NCI-H69 (cell line): ENCODE measurements around the gene ADAD1.
"Not testable (repeated sequence)": the region's sequence is repeated elsewhere in the genome, so short reads cannot be mapped to it uniquely, and the experiment has no call there.

ENCODE experiments used
- DNase-seq: peaks from one replicate; lab custom pipeline; 2025; lab: John Stamatoyannopoulos, UW

The ADAD1 gene

GRCh38 chr4:122378711-122379110, at the start of gene ADAD1:
ADAD1 (plus strand) TSS chr4:122379011; CDS start chr4:122380070, 1,059 bp downstream.
- DNase-seq, result no peak

- no peak for DNase-seq
These were observed 48.8 kb upstream of the ADAD1 start for GRCh38 chr4:122329876-122330565.

- no peak for DNase-seq
These were observed 47.6 kb upstream of the ADAD1 start for GRCh38 chr4:122331195-122331594.

- no peak for DNase-seq
These were observed 44.0 kb upstream of the ADAD1 start for GRCh38 chr4:122334828-122335227.

GRCh38 chr4:122341886-122342285, 36.9 kb upstream of the ADAD1 start:
- no peak for DNase-seq

GRCh38 chr4:122346036-122346435, 32.8 kb upstream of the ADAD1 start:
- no peak for DNase-seq

GRCh38 chr4:122346503-122346902, 32.3 kb upstream of the ADAD1 start:
- no peak for DNase-seq

- no peak for DNase-seq
These were observed 22.4 kb upstream of the ADAD1 start for GRCh38 chr4:122356317-122356808.

GRCh38 chr4:122360754-122361153, 18.1 kb upstream of the ADAD1 start:
- DNase-seq, result no peak

GRCh38 chr4:122364700-122365404, 14.0 kb upstream of the ADAD1 start:
- peak; percentile 82 for DNase-seq

GRCh38 chr4:122368786-122369185, 10.0 kb upstream of the ADAD1 start:
- not testable (repeated sequence) for DNase-seq

- no peak for DNase-seq
These were observed 1.5 kb upstream of the ADAD1 start for GRCh38 chr4:122377352-122377751.

GRCh38 chr4:122379239-122379638, 428 bp downstream of the ADAD1 start:
- no peak for DNase-seq

GRCh38 chr4:122383341-122383740, 4.5 kb downstream of the ADAD1 start:
- no peak for DNase-seq

- DNase-seq, result no peak
These were observed 5.4 kb downstream of the ADAD1 start for GRCh38 chr4:122384245-122384644.

- no peak for DNase-seq
These were observed 14.5 kb downstream of the ADAD1 start for GRCh38 chr4:122393276-122393675.

GRCh38 chr4:122403861-122404260, 25.1 kb downstream of the ADAD1 start:
- peak; percentile 30 for DNase-seq

GRCh38 chr4:122412547-122412946, 33.7 kb downstream of the ADAD1 start:
- no peak for DNase-seq

- no peak for DNase-seq
These were observed 44.4 kb downstream of the ADAD1 start for GRCh38 chr4:122423246-122423645.

- DNase-seq, result no peak
These were observed 52.5 kb downstream of the ADAD1 start for GRCh38 chr4:122431351-122431750.

GRCh38 chr4:122434285-122434684, 55.5 kb downstream of the ADAD1 start:
- DNase-seq, result no peak

GRCh38 chr4:122450847-122451246, 72.0 kb downstream of the ADAD1 start:
- peak; percentile 54 for DNase-seq

- no peak for DNase-seq
These were observed 74.7 kb downstream of the ADAD1 start for GRCh38 chr4:122453384-122453995.
